Nephron progenitor cell (in vitro differentiated cells): ENCODE data around the gene IBSP.

ENCODE experiments used
- DNase-seq: peaks from one replicate; pipeline ENCODE4 v3.0.0; 2021
- H3K27ac Mint-ChIP-seq: 2 replicates; pipeline ENCODE4 v1.8.0; 2021; ENCODE audit warnings: mild to moderate bottlenecking, moderate library complexity, mixed read lengths
- H3K27me3 Mint-ChIP-seq: 2 replicates; pipeline ENCODE4 v1.8.0; 2021; ENCODE audit warnings: mild to moderate bottlenecking, low read depth, mixed read lengths; ENCODE audit not compliant: poor library complexity
- H3K36me3 Mint-ChIP-seq: 2 replicates; pipeline ENCODE4 v1.8.0; 2021; ENCODE audit warnings: low read depth, mixed read lengths
- H3K4me1 Mint-ChIP-seq: 2 replicates; pipeline ENCODE4 v1.8.0; 2021; ENCODE audit warnings: mixed read lengths
- H3K4me3 Mint-ChIP-seq: 2 replicates; pipeline ENCODE4 v1.8.0; 2021; ENCODE audit warnings: mild to moderate bottlenecking, moderate library complexity, mixed read lengths
- H3K9me3 Mint-ChIP-seq: 2 replicates; pipeline ENCODE4 v1.8.0; 2021; ENCODE audit warnings: mild to moderate bottlenecking, moderate library complexity, mixed read lengths
- CTCF ChIP-seq: fragments of 200-600 bp; sonication (generic); IDR thresholded peaks from 2 replicates; pipeline ENCODE4 v1.5.0; 2021; ENCODE audit warnings: antibody characterized with exemption

Gene IBSP

GRCh38 chr4:87832669-87833068 lies 33.3 kb downstream of the IBSP start, which contains the start of gene MEPE:
MEPE (plus strand) TSS chr4:87832969; CDS start chr4:87834715, 1,746 bp downstream.
- no peak within 1 kb of the TSS for H3K27ac Mint-ChIP-seq
- no peak within 1 kb of the TSS for H3K4me3 Mint-ChIP-seq
- no peak for TF ChIP-seq CTCF
- no peaks in the 10 kb centered on the region for H3K36me3 Mint-ChIP-seq
- H3K4me1 Mint-ChIP-seq: no peaks in the 10 kb centered on the region
- no peaks in the 10 kb centered on the region for H3K9me3 Mint-ChIP-seq
- peaks cover 7% of the 10 kb centered on the region for H3K27me3 Mint-ChIP-seq
- no peak for DNase-seq

GRCh38 chr4:87834401-87834800 lies 35.0 kb downstream of the IBSP start:
- DNase-seq: no peak
- no peak overlapping the region for H3K27ac Mint-ChIP-seq
- TF ChIP-seq CTCF: no peak
- peaks cover 7% of the 10 kb centered on the region for H3K27me3 Mint-ChIP-seq
- H3K4me3 Mint-ChIP-seq: no peak overlapping the region
- H3K4me1 Mint-ChIP-seq: peaks cover 5% of the 10 kb centered on the region
- H3K36me3 Mint-ChIP-seq: no peaks in the 10 kb centered on the region
- H3K9me3 Mint-ChIP-seq: no peaks in the 10 kb centered on the region

GRCh38 chr4:87835197-87835596 lies 35.8 kb downstream of the IBSP start:
- Mint-ChIP-seq H3K27ac (peak overlapping the region; percentile 62), H3K9me3 (no peaks in the 10 kb centered on the region), H3K27me3 (peaks cover 6% of the 10 kb centered on the region), H3K4me1 (peaks cover 5% of the 10 kb centered on the region), H3K36me3 (no peaks in the 10 kb centered on the region), H3K4me3 (no peak overlapping the region)
- TF ChIP-seq CTCF: no peak
- no peak for DNase-seq

GRCh38 chr4:87835743-87836142 lies 36.4 kb downstream of the IBSP start:
- Mint-ChIP-seq H3K27ac (no peak overlapping the region), H3K4me3 (no peak overlapping the region), H3K4me1 (peaks cover 5% of the 10 kb centered on the region), H3K36me3 (no peaks in the 10 kb centered on the region), H3K27me3 (peaks cover 3% of the 10 kb centered on the region), H3K9me3 (no peaks in the 10 kb centered on the region)
- DNase-seq: no peak
- no peak for TF ChIP-seq CTCF

GRCh38 chr4:87838205-87838604 lies 38.9 kb downstream of the IBSP start:
- TF ChIP-seq CTCF: peak; percentile 22
- no peak overlapping the region for H3K4me3 Mint-ChIP-seq
- H3K27ac Mint-ChIP-seq: no peak overlapping the region
- H3K4me1 Mint-ChIP-seq: peaks cover 5% of the 10 kb centered on the region
- peak; percentile 6 for DNase-seq
- no peaks in the 10 kb centered on the region for H3K36me3 Mint-ChIP-seq
- H3K27me3 Mint-ChIP-seq: peaks cover 3% of the 10 kb centered on the region
- no peaks in the 10 kb centered on the region for H3K9me3 Mint-ChIP-seq

- DNase-seq: peak; percentile 27
- Mint-ChIP-seq H3K4me1 (peaks cover 5% of the 10 kb centered on the region), H3K27ac (no peak overlapping the region), H3K4me3 (no peak overlapping the region), H3K27me3 (peaks cover 3% of the 10 kb centered on the region), H3K9me3 (no peaks in the 10 kb centered on the region), H3K36me3 (no peaks in the 10 kb centered on the region)
- peak; percentile 79 for TF ChIP-seq CTCF
Observed at GRCh38 chr4:87838890-87839591, 39.7 kb downstream of the IBSP start.
